GM06990 (cell line): ENCODE results near the gene SYNE3.

Experiments
- DNase-seq: peaks from one replicate; pipeline ENCODE4 v3.0.0-alpha.2; 2011; ENCODE audit not compliant: insufficient read length; ENCODE audit errors: extremely low read depth
- H3K27me3 ChIP-seq: replicated peaks from 2 replicates; pipeline ENCODE4 v1.6.0; 2011; ENCODE audit warnings: low read length; ENCODE audit not compliant: control insufficient read depth, insufficient read depth
- H3K36me3 ChIP-seq: 2 replicates; pipeline ENCODE4 v1.5.1; 2011; ENCODE audit warnings: low read length; ENCODE audit not compliant: control insufficient read depth, insufficient read depth
- H3K4me3 ChIP-seq: replicated peaks from 2 replicates; pipeline ENCODE4 v1.5.1; 2011; ENCODE audit warnings: low read depth, mild to moderate bottlenecking, control low read depth, low read length
- TF ChIP-seq, protein P1 (sequence below): IDR thresholded peaks from 2 replicates; pipeline ENCODE4 v1.5.1; 2011; ENCODE audit warnings: low read length, control low read depth, mild to moderate bottlenecking, inconsistent platforms; ENCODE audit not compliant: insufficient read depth, poor library complexity, severe bottlenecking

SYNE3 gene

DNA sequence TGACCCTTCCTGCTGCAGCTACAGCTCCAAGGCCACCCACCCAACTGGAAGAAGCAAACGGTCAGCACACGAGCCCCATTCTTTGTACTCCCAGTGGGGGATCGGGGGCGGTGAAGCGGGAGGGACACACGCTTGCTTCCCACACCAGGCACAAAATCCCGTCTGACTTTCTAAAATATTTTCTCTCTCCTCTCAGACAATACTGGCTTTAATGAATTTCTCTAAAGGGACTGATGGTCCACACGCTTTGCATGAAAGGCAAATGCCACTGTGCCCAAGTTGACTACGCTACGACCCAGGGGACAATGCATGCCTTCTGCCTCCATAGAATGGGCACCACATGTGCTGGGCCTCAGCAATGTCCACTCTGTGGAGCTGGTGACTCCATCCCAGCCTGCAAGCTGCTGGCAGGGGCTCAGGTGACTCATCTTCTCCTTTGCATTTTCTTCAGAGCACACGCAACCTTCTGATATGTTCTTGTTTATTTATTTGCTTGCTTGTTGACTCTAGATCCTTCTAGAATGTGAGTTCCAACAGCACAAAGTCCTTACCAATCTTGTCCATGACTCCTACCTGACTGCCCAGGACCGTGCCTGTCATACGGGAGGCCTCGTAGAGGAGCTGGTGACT, 15.6 kb downstream of the SYNE3 start:
- TF ChIP-seq, protein P1, sequence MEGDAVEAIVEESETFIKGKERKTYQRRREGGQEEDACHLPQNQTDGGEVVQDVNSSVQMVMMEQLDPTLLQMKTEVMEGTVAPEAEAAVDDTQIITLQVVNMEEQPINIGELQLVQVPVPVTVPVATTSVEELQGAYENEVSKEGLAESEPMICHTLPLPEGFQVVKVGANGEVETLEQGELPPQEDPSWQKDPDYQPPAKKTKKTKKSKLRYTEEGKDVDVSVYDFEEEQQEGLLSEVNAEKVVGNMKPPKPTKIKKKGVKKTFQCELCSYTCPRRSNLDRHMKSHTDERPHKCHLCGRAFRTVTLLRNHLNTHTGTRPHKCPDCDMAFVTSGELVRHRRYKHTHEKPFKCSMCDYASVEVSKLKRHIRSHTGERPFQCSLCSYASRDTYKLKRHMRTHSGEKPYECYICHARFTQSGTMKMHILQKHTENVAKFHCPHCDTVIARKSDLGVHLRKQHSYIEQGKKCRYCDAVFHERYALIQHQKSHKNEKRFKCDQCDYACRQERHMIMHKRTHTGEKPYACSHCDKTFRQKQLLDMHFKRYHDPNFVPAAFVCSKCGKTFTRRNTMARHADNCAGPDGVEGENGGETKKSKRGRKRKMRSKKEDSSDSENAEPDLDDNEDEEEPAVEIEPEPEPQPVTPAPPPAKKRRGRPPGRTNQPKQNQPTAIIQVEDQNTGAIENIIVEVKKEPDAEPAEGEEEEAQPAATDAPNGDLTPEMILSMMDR, result no peak
- Histone ChIP-seq H3K27me3 (no peaks in the 10 kb centered on the region), H3K4me3 (no peak overlapping the region), H3K36me3 (peaks cover 4% of the 10 kb centered on the region)
- DNase-seq, result no peak

DNA sequence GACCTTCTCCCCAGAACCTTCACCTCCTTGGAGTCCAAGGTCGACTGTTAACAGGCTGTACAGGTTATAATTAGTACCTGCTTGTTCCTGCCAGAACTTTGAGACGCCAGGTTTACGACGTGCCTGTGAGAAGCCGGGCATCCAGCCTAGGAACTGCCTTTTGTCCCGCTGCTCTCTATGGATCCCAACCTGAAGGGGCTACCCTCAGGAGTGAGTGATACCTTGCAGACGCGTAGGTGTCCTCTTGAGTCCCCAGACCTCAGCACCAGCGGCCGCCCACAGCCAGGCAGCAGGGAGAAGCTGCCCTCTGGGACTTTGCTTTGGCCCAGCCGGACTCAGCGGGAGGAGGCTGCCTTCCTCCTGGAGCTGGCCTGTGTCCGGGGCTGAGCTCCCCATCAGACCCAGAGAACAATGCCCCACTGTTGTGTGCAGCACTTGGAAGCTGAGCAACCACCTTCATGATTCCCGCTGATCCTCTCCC, 16.2 kb downstream of the SYNE3 start:
- DNase-seq, result no peak
- Histone ChIP-seq H3K4me3 (no peak overlapping the region), H3K27me3 (no peaks in the 10 kb centered on the region), H3K36me3 (peaks cover 4% of the 10 kb centered on the region)
- TF ChIP-seq, protein P1, result no peak

DNA sequence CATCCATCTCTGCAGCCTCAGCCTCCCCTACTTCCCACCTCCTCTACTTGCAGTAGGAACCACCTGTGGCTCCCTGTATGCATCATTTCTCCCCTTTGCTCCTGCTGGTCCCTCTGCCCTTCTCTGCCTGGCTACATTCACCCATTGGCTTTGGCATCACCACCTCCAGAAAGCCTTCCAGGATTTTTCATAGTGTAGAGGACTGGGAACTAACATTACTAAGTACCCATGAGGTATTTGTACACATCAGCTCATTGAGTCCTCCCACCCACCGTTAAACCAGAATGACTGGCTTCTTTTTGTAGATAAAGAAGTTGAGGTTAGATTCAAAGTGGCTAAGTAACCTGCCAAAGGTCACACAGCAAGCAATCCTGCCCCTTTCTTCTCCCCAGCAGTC, 17.1 kb downstream of the SYNE3 start:
- Histone ChIP-seq H3K4me3 (no peak overlapping the region), H3K27me3 (no peaks in the 10 kb centered on the region)
- no peak for DNase-seq

DNA sequence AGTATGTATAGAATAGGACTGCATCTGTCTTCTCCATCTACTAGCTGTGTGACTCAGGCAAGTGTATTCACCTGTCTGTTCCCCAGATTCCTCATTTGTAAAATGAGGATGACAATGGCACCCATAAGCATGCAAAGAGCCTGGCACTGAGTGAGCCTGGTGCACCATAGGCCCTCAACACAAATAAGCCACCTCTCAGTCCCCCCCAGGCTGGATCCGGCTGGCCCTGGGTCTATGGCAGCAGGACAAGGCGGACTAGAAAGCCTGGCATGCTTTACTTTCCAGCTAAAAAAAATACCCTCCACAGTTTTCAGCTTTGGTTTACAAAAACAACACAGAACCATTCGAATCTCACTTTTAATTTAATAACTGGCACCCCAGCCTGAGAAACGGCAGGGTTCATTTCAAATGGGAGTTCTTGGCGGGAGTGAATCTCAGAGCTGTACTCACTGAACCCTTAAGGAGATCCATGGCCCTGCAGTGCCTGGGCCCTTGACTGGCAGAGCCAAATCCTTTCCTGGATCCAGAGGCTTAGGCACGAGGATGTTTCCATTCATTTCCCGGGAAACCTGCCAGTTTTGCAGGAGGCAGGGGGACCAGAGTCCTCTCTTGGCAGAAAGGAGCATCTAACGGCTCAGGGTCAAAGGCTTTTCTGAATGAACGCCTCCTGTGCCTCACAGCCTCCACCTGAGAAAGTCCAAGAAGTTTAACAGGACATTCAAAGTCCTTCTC, 17.7 kb downstream of the SYNE3 start:
- no peak for DNase-seq
- Histone ChIP-seq H3K4me3 (no peak overlapping the region), H3K27me3 (no peaks in the 10 kb centered on the region), H3K36me3 (peaks cover 4% of the 10 kb centered on the region)
- TF ChIP-seq, protein P1, result no peak

More for the DNA sequence above, 17.1 kb downstream of the SYNE3 start:
- TF ChIP-seq, protein P1, result no peak
- H3K36me3 ChIP-seq, result peaks cover 4% of the 10 kb centered on the region

DNA sequence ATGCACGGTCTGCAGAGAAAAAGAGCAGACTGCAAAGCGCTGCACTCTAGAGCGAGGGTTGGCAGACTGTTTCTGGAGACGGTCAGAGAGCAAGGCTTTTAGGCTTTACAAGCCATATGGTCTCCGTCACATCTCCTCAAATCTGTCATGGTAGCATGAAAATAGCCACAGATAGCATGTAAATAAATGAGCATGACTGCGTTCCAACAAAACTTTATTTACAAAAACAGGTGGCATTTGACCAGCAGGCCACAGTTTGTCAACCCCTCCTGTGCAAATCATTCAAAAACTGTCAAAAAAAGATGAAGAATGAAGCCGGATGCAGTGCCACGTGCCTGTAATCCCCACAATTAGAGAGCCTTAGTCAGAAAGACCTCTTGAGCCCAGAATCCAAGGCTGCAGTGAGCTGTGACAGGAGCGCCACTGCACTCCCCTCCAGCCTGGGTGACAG, 18.9 kb downstream of the SYNE3 start:
- peaks cover 4% of the 10 kb centered on the region for H3K36me3 ChIP-seq
- peak; percentile 51 for DNase-seq
- no peak overlapping the region for H3K4me3 ChIP-seq
- no peaks in the 10 kb centered on the region for H3K27me3 ChIP-seq
- TF ChIP-seq, protein P1, result no peak
